Muscle layer of duodenum (tissue), 2 donors: ENCODE results near the gene MARVELD3.
A peak's percentile ranks its signal among the peaks of the same experiment; 100 is the strongest.

Experiments
- H3K27ac ChIP-seq: one replicate; pipeline ENCODE4 v1.7.0; 2013; ENCODE audit warnings: mild to moderate bottlenecking, low read length
- H3K27me3 ChIP-seq: one replicate; pipeline ENCODE4 v1.7.0; 2013; ENCODE audit warnings: low read depth, mild to moderate bottlenecking, control low read depth, low read length
- H3K36me3 ChIP-seq, 2 donors: one replicate each; pipeline ENCODE4 v1.7.0; 2013; ENCODE audit warnings: low read length in 2 of 2, control low read depth in 1 of 2, mild to moderate bottlenecking in 1 of 2; ENCODE audit not compliant: insufficient read depth in 2 of 2, control insufficient read depth in 1 of 2
- H3K4me1 ChIP-seq, 2 donors: one replicate each; pipeline ENCODE4 v1.7.0; 2013; ENCODE audit warnings: low read length in 2 of 2, mild to moderate bottlenecking in 2 of 2, control low read depth in 1 of 2, moderate library complexity in 1 of 2; ENCODE audit not compliant: insufficient read depth in 2 of 2, control insufficient read depth in 1 of 2
- H3K4me3 ChIP-seq, 2 donors: one replicate each; pipeline ENCODE4 v1.7.0; 2013; ENCODE audit warnings: low read length in 2 of 2, low read depth in 1 of 2, mild to moderate bottlenecking in 1 of 2
- H3K9me3 ChIP-seq, 2 donors: one replicate each; pipeline ENCODE4 v1.7.0; 2013; ENCODE audit warnings: low read length in 2 of 2, control low read depth in 1 of 2, mild to moderate bottlenecking in 1 of 2; ENCODE audit not compliant: control insufficient read depth in 1 of 2
- donor health status: healthy.

The MARVELD3 gene

DNA sequence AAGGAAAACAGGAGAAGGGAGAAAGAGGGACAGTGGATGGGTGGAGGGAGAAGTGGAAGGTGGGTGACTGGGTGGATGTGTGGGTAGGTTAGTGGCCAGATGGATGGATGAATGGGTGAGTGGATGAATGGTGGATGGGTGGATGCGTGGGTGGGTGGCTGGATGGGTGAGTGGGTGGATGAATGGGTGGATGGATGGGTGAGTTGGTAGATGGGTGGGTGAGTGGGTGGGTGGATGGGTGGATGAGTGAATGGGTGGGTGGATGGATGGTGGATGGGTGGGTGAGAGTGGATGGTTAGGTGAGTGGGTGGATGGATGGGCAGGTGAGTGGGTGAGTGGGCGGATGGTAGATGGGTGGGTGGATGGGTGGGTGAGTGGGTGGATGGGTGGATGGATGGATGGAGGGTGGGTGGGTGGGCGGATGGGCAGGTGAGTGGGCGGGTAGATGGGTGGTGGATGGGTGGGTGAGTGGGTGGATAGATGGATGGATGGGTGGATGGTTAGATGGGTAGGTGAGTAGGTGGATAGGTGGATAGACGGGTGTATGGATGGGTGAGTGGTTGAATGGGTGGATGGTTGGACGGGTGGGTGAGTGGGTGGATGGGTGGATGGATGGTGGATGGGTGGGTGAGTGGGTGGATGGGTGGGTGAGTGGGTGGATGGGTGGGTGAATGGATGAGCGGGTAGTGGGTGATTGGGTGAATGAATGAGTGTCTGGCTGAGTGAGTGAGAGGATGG, 702 bp upstream of the MARVELD3 start:
- H3K4me1 ChIP-seq: peaks cover 0 to 12% of the 10 kb centered on the region in 2 donors
- peak overlapping the region in 1 of 2 donors; percentile 68 for H3K4me3 ChIP-seq
- peaks cover 0 to 3% of the 10 kb centered on the region in 2 donors for H3K9me3 ChIP-seq
- no peaks in the 10 kb centered on the region for H3K36me3 ChIP-seq
- no peak overlapping the region for H3K27ac ChIP-seq
- no peaks in the 10 kb centered on the region for H3K27me3 ChIP-seq

DNA sequence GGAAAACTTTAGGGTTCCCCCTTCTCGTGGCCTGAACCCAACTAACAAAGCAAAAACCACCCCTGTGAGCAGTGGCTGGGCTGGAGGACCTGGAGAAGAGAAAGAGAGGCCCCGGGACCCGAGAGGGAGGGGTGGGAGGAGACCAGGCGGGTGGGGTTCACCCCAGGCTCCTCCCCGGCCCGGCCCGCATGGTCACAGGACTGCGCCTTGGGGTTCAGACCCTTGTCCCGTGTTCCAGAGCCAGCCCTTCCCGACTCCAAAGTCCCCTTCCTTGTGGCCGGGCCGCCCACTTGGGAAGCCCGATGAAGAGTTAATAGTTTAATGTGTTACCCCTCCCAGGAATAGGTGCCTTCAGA, 852 bp downstream of the MARVELD3 start:
- Histone ChIP-seq H3K4me3 (peak overlapping the region; percentile 46 to 68), H3K4me1 (peaks cover 0 to 12% of the 10 kb centered on the region in 2 donors), H3K9me3 (peaks cover 0 to 3% of the 10 kb centered on the region in 2 donors), H3K27ac (no peak overlapping the region), H3K36me3 (peaks cover 0 to 2% of the 10 kb centered on the region in 2 donors), H3K27me3 (no peaks in the 10 kb centered on the region)

DNA sequence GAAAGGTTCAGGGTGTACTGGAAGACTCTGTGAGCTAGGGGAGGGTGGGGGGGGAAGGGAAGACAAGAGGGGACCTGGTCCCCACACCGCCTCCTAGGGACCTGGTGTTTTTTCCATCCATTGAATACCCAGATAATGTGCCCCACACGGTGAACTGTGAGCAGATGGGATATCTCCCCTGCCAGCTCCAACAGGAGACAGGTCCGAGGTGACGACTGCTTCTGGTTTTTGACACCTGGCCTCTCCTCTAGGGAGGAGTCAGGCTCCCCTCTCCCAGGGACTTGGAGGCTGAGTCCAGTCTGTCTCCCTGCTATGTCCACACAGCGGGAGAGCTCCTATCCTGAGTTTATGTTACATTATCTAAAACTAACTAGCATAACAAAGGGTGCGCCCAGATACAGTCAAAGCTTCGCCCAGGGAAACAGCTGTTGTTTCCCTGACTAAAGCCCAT, 1.8 kb downstream of the MARVELD3 start:
- Histone ChIP-seq H3K27ac (no peak overlapping the region), H3K4me1 (peaks cover 0 to 12% of the 10 kb centered on the region in 2 donors), H3K4me3 (no peak overlapping the region), H3K27me3 (no peaks in the 10 kb centered on the region), H3K36me3 (peaks cover 0 to 2% of the 10 kb centered on the region in 2 donors), H3K9me3 (no peaks in the 10 kb centered on the region)

DNA sequence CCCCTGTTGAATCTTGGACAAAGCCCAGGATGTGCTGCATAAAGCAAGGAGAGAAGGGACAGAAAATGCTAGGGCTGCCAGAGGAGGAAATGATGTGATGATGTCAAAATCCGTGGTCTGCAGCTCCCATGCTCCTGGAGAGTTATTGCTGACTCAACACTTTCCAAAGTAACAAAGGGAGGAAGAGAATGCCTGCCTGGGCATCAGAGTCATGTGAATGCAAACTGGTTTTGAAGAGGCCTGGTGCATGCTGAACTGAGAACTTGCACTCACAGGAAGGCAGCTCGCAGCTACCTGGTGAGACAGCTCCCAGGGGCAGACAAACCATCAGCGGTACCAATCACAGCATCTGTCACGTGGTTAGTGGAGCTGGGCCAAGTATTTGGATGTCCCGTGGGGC, 2.8 kb downstream of the MARVELD3 start:
- Histone ChIP-seq H3K4me1 (peaks cover 0 to 12% of the 10 kb centered on the region in 2 donors), H3K27me3 (no peaks in the 10 kb centered on the region), H3K27ac (no peak overlapping the region), H3K9me3 (no peaks in the 10 kb centered on the region), H3K4me3 (no peak overlapping the region), H3K36me3 (peaks cover 0 to 2% of the 10 kb centered on the region in 2 donors)

DNA sequence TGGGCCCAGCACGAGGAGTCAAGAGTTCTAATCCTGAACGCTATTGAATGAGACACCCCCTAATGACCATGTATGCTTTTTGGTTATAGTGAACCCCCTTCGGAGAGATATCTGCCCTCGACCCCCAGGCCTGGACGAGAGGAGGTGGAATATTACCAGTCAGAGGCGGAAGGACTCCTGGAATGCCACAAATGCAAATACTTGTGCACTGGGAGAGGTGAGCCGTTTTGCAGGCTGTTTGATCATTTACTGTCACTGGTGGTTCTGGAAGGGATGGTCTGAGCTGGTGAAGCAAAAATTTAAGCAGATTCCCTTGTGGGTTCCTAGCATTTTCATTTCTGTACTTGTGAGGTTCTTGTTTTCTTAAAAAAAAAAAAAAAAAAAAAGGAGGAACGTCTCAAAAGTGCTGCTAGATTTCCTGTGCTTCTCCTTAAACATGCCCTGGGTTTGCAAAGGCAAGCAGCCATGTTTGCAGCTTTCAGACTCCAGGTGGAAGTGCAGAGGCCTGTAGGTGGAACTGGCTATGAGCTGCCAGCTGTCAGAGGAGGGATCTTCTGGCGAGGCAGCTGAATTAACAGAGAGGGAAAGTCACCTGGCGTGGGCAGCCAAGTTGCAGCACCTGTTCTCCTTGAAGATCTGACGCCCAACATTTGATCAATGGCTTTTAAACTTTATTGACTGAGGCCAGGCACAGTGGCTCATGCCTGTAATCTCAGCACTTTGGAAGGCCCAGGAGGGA, 3.5 kb downstream of the MARVELD3 start:
- H3K4me1 ChIP-seq: peaks cover 0 to 12% of the 10 kb centered on the region in 2 donors
- no peak overlapping the region for H3K4me3 ChIP-seq
- no peak overlapping the region for H3K27ac ChIP-seq
- no peaks in the 10 kb centered on the region for H3K27me3 ChIP-seq
- H3K36me3 ChIP-seq: peaks cover 0 to 2% of the 10 kb centered on the region in 2 donors
- H3K9me3 ChIP-seq: no peaks in the 10 kb centered on the region

DNA sequence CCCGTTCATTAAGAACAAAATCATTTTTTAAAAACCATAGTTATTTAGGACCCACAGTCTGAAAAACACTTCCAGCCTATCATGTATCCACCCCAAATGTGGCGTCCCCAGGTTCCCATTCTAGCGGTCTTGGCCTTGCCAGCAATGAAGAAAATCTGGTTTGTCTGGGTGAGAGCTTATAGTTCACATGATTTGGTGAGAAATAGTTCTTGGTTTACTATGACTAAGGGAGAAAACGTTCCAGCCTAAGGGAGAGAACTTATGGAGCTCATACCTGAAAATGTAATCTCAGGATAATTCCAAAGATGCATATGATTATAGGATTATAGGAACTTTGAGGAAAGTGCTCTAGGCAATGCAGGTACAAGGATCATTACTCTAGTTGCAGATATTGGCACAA, 4.8 kb downstream of the MARVELD3 start:
- peaks cover 0 to 12% of the 10 kb centered on the region in 2 donors for H3K4me1 ChIP-seq
- no peaks in the 10 kb centered on the region for H3K27me3 ChIP-seq
- H3K27ac ChIP-seq: no peak overlapping the region
- H3K9me3 ChIP-seq: no peaks in the 10 kb centered on the region
- H3K4me3 ChIP-seq: no peak overlapping the region
- H3K36me3 ChIP-seq: peaks cover 0 to 2% of the 10 kb centered on the region in 2 donors

DNA sequence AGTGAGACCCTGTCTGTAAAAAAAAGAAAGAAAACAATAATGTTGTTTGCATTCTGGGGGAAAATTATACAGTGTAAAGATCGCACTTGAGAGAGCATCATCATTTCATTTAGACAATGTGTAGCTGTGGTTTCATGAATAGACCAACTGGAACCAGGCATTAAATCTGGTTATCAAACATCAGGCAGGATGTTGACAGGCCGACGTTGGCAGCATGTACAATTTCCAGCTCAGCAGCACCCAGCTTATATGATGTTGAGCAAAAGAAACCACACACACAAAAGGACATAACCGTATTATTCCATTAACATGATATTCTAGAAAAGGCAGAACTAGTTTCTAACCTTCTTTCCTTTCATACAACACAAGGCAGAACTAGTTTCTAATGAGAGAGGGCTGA, 5.8 kb downstream of the MARVELD3 start:
- Histone ChIP-seq H3K4me3 (no peak overlapping the region), H3K9me3 (no peaks in the 10 kb centered on the region), H3K36me3 (peaks cover 0 to 2% of the 10 kb centered on the region in 2 donors), H3K27ac (no peak overlapping the region), H3K27me3 (no peaks in the 10 kb centered on the region), H3K4me1 (peaks cover 0 to 2% of the 10 kb centered on the region in 2 donors)

DNA sequence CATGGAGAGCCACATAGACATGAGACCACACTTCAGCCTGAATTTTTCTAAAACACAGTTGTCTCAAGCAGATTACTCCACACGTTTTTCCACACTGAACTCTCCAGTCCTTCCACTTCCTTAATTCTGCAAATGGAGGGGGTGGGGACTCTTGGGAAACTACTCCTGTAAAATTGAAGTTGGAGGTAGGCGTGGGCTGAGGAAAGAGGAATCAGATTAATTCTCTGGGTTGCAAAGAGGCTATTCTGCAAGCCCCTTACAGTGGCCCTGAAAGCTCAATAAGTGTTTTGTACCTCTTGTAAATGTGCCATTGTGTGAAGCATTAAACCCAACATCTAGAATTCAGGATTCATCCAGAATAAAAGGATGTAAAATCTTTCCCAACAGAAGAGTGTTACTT, 9.6 kb downstream of the MARVELD3 start:
- peaks cover 2 to 4% of the 10 kb centered on the region in 2 donors for H3K36me3 ChIP-seq
- no peaks in the 10 kb centered on the region for H3K9me3 ChIP-seq
- no peaks in the 10 kb centered on the region for H3K4me1 ChIP-seq
- no peak overlapping the region for H3K27ac ChIP-seq
- H3K27me3 ChIP-seq: no peaks in the 10 kb centered on the region
- H3K4me3 ChIP-seq: no peak overlapping the region

DNA sequence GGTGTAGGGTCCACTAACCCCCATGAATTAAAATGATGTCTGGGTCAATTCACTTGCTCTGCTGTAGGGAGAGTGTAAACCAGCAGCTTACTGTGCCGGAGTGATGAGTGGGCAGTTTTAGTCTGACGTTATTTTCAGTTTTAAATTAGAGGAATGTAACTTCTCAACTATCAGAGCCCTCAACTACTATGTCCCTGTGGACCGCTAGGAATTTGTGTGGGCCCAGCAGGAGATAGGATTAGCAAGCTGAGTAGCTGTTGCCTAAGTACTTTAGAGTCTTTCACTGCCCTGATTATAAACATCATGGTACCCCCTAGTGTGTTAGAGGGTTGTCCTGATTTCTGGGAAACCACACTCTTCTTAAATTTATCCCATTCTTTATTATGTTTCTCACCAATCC, 11.4 kb downstream of the MARVELD3 start:
- no peaks in the 10 kb centered on the region for H3K4me1 ChIP-seq
- H3K27me3 ChIP-seq: no peaks in the 10 kb centered on the region
- no peaks in the 10 kb centered on the region for H3K9me3 ChIP-seq
- H3K4me3 ChIP-seq: no peak overlapping the region
- H3K27ac ChIP-seq: no peak overlapping the region
- H3K36me3 ChIP-seq: peaks cover 0 to 4% of the 10 kb centered on the region in 2 donors

DNA sequence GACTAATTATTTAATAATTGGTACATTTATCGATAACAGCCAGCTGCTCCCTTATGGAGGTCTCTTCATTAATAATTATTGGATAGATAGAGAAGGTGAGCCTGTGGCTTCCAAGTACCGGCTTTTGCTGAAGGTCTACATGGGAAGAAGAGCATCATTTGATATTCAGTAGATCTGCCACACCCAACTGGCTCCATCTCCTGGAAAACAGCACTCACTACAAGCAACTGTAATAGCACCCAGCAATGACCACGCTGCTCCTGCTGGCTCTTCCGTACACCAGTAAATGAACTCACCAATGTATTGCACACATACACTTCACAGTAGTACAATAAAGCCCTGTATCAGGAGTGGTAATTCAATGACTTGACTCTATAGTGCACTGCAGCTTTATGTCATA, 19.5 kb downstream of the MARVELD3 start:
- H3K4me3 ChIP-seq: no peak overlapping the region
- H3K9me3 ChIP-seq: no peaks in the 10 kb centered on the region
- H3K4me1 ChIP-seq: no peaks in the 10 kb centered on the region
- H3K27me3 ChIP-seq: no peaks in the 10 kb centered on the region
- no peak overlapping the region for H3K27ac ChIP-seq
- H3K36me3 ChIP-seq: peaks cover 11 to 30% of the 10 kb centered on the region in 2 donors

DNA sequence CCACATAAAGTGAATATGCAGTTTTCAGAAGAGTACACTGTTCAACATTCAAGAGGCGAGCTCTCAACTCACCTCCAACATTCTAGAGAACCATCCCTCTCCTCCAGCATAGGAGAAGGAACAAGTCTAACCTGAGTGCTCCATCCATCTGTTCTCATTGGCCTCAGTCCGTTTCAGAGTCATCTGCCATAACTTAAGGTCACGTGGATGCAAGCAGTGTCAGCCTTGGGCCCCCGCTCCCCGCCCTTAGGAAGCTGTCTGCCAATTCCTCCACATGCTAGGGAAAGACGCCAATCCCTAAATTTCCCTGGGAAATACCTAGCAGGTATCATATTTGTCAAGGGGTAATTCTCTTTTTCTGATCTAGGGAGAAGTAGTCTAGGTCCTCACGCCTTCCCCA, 21.4 kb downstream of the MARVELD3 start:
- Histone ChIP-seq H3K27me3 (no peaks in the 10 kb centered on the region), H3K36me3 (peaks cover 13 to 35% of the 10 kb centered on the region in 2 donors), H3K4me3 (no peak overlapping the region), H3K4me1 (no peaks in the 10 kb centered on the region), H3K9me3 (no peaks in the 10 kb centered on the region), H3K27ac (no peak overlapping the region)
